ENCODE results near the gene QSOX2. TPM values are rescaled to one million over a fixed set of nuclear protein-coding genes. Genes with fewer than 3 reads are reported as not detected.

QSOX2 gene
- total RNA-seq, 1 experiment from 2014 or later, result 40.0 TPM

DNA sequence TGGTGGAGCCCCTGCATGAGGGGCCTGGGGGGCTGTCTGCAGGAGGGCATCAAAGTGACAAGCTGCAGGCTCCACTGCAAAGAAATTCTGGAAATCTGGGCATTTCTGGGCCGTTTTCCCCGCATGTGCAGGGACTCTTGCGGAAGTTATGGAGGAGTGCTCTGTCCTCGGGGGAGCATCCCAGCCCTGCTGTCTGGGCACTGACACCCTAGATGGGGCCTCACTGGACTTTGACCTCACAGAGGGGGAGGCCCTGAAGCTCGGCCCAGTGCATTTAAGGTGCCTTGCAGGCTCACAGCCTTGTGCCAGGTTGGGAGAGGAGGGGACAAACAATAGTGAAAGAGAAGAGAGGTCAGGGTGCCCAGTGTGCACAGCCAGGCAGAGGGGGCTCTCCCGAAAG is 76.1 kb downstream of the QSOX2 start:
- Histone ChIP-seq H3K4me1 (ENCODE audit: control insufficient read depth, insufficient read depth, low read length) (no peaks in the 10 kb centered on the region; the same call in 1 of the 2 replicates), H3K27me3 (ENCODE audit: control insufficient read depth, insufficient read depth, low read length) (no peaks in the 10 kb centered on the region), H3K36me3 (ENCODE audit: control insufficient read depth, insufficient read depth, low read length) (no peaks in the 10 kb centered on the region), H3K4me3 (ENCODE audit: low read depth in 2 of 2, low read length in 2 of 2) (no peak overlapping the region), H3K27ac (ENCODE audit: low read length) (no peak overlapping the region), H3K9me3 (ENCODE audit: control insufficient read depth, insufficient read depth, low read depth, low read length) (no peaks in the 10 kb centered on the region)
- no TSS peak for BruUV-seq (replicated peaks)
- ChIA-PET POLR2A (no interaction called here), CTCF (no interaction called here)
- TF ChIP-seq, protein P1, sequence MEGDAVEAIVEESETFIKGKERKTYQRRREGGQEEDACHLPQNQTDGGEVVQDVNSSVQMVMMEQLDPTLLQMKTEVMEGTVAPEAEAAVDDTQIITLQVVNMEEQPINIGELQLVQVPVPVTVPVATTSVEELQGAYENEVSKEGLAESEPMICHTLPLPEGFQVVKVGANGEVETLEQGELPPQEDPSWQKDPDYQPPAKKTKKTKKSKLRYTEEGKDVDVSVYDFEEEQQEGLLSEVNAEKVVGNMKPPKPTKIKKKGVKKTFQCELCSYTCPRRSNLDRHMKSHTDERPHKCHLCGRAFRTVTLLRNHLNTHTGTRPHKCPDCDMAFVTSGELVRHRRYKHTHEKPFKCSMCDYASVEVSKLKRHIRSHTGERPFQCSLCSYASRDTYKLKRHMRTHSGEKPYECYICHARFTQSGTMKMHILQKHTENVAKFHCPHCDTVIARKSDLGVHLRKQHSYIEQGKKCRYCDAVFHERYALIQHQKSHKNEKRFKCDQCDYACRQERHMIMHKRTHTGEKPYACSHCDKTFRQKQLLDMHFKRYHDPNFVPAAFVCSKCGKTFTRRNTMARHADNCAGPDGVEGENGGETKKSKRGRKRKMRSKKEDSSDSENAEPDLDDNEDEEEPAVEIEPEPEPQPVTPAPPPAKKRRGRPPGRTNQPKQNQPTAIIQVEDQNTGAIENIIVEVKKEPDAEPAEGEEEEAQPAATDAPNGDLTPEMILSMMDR (IDR thresholded peaks at IDR 0.05), result no peak
- TF ChIP-seq, protein P2, sequence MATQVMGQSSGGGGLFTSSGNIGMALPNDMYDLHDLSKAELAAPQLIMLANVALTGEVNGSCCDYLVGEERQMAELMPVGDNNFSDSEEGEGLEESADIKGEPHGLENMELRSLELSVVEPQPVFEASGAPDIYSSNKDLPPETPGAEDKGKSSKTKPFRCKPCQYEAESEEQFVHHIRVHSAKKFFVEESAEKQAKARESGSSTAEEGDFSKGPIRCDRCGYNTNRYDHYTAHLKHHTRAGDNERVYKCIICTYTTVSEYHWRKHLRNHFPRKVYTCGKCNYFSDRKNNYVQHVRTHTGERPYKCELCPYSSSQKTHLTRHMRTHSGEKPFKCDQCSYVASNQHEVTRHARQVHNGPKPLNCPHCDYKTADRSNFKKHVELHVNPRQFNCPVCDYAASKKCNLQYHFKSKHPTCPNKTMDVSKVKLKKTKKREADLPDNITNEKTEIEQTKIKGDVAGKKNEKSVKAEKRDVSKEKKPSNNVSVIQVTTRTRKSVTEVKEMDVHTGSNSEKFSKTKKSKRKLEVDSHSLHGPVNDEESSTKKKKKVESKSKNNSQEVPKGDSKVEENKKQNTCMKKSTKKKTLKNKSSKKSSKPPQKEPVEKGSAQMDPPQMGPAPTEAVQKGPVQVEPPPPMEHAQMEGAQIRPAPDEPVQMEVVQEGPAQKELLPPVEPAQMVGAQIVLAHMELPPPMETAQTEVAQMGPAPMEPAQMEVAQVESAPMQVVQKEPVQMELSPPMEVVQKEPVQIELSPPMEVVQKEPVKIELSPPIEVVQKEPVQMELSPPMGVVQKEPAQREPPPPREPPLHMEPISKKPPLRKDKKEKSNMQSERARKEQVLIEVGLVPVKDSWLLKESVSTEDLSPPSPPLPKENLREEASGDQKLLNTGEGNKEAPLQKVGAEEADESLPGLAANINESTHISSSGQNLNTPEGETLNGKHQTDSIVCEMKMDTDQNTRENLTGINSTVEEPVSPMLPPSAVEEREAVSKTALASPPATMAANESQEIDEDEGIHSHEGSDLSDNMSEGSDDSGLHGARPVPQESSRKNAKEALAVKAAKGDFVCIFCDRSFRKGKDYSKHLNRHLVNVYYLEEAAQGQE (IDR thresholded peaks at IDR 0.05; ENCODE audit: insufficient read depth in 1 of 2, low read depth in 2 of 2, low read length in 1 of 2), result no peak
- TF ChIP-seq SIN3A (IDR thresholded peaks at IDR 0.05; ENCODE audit: borderline replicate concordance, insufficient read depth, low read depth, low read length) (no peak), TCF7L2 (IDR thresholded peaks at IDR 0.05; ENCODE audit: low read depth, low read length) (no peak), POLR2AphosphoS5 (IDR thresholded peaks at IDR 0.05; ENCODE audit: low read depth, low read length) (no peak)
- DNase-seq (ENCODE audit: low read depth, low spot score) (no peak), ATAC-seq (no peak)
- intact Hi-C loops (cut with micrococcal nuclease; ENCODE audit: unreplicated experiment) (no loop called here), in situ Hi-C loops (cut with HindIII; ENCODE audit: low pct_unique_long_range_greater_than_20kb, low sequenced_read_pairs) (no loop called here)

DNA sequence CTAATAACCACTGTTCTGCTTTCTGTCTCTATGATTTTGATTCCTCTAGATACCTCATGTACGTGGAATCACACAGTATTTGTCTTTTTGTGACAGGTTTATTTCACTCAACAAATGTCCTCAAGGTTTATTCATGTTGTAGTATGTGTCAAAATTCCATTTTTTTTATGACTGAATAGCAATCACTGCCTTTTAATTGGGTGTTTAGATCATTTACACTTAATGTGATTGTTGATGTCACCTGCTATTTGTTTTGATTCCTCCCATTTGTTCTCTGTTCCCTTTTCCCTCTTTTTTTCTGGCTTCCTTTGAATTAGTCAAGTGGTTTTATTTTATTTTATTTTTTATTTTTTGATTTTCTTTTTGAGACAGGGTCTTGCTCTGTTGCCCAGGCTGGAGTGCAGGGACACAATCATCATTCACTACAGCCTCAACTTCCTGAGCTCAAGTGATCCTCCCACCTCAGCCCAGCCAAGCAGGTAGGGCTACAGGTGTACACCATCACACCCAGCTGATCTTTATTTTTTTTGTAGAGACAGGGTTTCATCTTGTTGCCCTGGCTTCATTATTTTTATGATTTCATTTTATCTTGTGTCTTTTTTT is 82.3 kb downstream of the QSOX2 start:
- H3K4me1 ChIP-seq (ENCODE audit: control insufficient read depth, insufficient read depth, low read length), result no peaks in the 10 kb centered on the region
- POLR2A ChIA-PET, result no interaction called here
- no peak overlapping the region for H3K4me3 ChIP-seq (ENCODE audit: low read depth in 2 of 2, low read length in 2 of 2)
- no TSS peak for BruUV-seq (replicated peaks)
- ATAC-seq (no peak), DNase-seq (ENCODE audit: low read depth, low spot score) (no peak)
- intact Hi-C loops (cut with micrococcal nuclease; ENCODE audit: unreplicated experiment), result no loop called here
- H3K27ac ChIP-seq (ENCODE audit: low read length), result no peak overlapping the region
- no peak for TF ChIP-seq POLR2AphosphoS5 (IDR thresholded peaks at IDR 0.05; ENCODE audit: low read depth, low read length)
- TF ChIP-seq, protein P1 (IDR thresholded peaks at IDR 0.05), result no peak
- TF ChIP-seq, protein P2 (IDR thresholded peaks at IDR 0.05; ENCODE audit: insufficient read depth in 1 of 2, low read depth in 2 of 2, low read length in 1 of 2), result no peak
- no peak for TF ChIP-seq SIN3A (IDR thresholded peaks at IDR 0.05; ENCODE audit: borderline replicate concordance, insufficient read depth, low read depth, low read length)
- no peak for TF ChIP-seq TCF7L2 (IDR thresholded peaks at IDR 0.05; ENCODE audit: low read depth, low read length)
- in situ Hi-C loops (cut with HindIII; ENCODE audit: low pct_unique_long_range_greater_than_20kb, low sequenced_read_pairs), result no loop called here
- CTCF ChIA-PET, result no interaction called here
- no peaks in the 10 kb centered on the region for H3K36me3 ChIP-seq (ENCODE audit: control insufficient read depth, insufficient read depth, low read length)
- H3K9me3 ChIP-seq (ENCODE audit: control insufficient read depth, insufficient read depth, low read depth, low read length), result no peaks in the 10 kb centered on the region
- H3K27me3 ChIP-seq (ENCODE audit: control insufficient read depth, insufficient read depth, low read length), result no peaks in the 10 kb centered on the region

Data from Panc1 (cell line).